ENCODE data around the gene RAD52.
"Not testable (repeated sequence)": the region's sequence is repeated elsewhere in the genome, so short reads cannot be mapped to it uniquely, and the experiment has no call there.

RAD52 gene

GRCh38 chr12:966724-967123, 17.2 kb upstream of the RAD52 start:
- DNase-seq = no peak

GRCh38 chr12:958588-959123, 9.2 kb upstream of the RAD52 start:
- DNase-seq = no peak

GRCh38 chr12:955939-956338, 6.4 kb upstream of the RAD52 start:
- no peak for DNase-seq

GRCh38 chr12:954741-955140, 5.2 kb upstream of the RAD52 start:
- peak; percentile 18 for DNase-seq

- DNase-seq = peak; percentile 74
These were observed 4.3 kb upstream of the RAD52 start for GRCh38 chr12:953776-954175.

GRCh38 chr12:951176-951575, 1.7 kb upstream of the RAD52 start:
- DNase-seq = no peak

- no peak for DNase-seq
These were observed 1.3 kb downstream of the RAD52 start for GRCh38 chr12:948238-948637.

- DNase-seq = peak; percentile 8
These were observed 2.9 kb downstream of the RAD52 start for GRCh38 chr12:946631-947030.

GRCh38 chr12:946212-946611, 3.3 kb downstream of the RAD52 start:
- DNase-seq = no peak

GRCh38 chr12:944211-944610, 5.3 kb downstream of the RAD52 start:
- DNase-seq = no peak

- DNase-seq = no peak
These were observed 6.4 kb downstream of the RAD52 start for GRCh38 chr12:943051-943450.

GRCh38 chr12:938810-939209, 10.7 kb downstream of the RAD52 start:
- no peak for DNase-seq

GRCh38 chr12:936377-937345, 12.8 kb downstream of the RAD52 start:
- no peak for DNase-seq

GRCh38 chr12:935891-936290, 13.6 kb downstream of the RAD52 start:
- DNase-seq = not testable (repeated sequence)

- no peak for DNase-seq
These were observed 17.9 kb downstream of the RAD52 start for GRCh38 chr12:931591-931990.

- DNase-seq = no peak
These were observed 18.4 kb downstream of the RAD52 start for GRCh38 chr12:931060-931459.

- no peak for DNase-seq
These were observed 22.9 kb downstream of the RAD52 start for GRCh38 chr12:926641-927040.

GRCh38 chr12:922285-922684, 27.2 kb downstream of the RAD52 start:
- DNase-seq = no peak

GRCh38 chr12:920676-921075, 28.8 kb downstream of the RAD52 start:
- no peak for DNase-seq

GRCh38 chr12:916712-917445, 32.6 kb downstream of the RAD52 start:
- no peak for DNase-seq

GRCh38 chr12:916240-916639, 33.3 kb downstream of the RAD52 start:
- DNase-seq = no peak

- DNase-seq = no peak
These were observed 34.4 kb downstream of the RAD52 start for GRCh38 chr12:915090-915489.

- DNase-seq = peak; percentile 87
These were observed 35.4 kb downstream of the RAD52 start for GRCh38 chr12:913919-914698.

Data from EL (cell line).